Upper lobe of left lung (tissue), 6 donors: ENCODE measurements around the gene CHMP4A. TPM values are rescaled to one million over a fixed set of nuclear protein-coding genes. Genes with fewer than 3 reads are reported as not detected.

Experiments used
- ATAC-seq, 2 donors: fragments of 200-7000 bp; cut with Tn5 transposase; one replicate each; pipeline ENCODE4 v1.9.1; 2022; ENCODE audit warnings: mild to moderate bottlenecking in 2 of 2, moderate library complexity in 2 of 2; ENCODE audit not compliant: low FRiP score in 2 of 2
- DNase-seq, 2 donors: peaks; one replicate each; pipeline ENCODE4 v3.0.0-alpha.2; 2019 to 2020
- H3K27ac ChIP-seq, 4 donors: fragments of 200-600 bp; sonication (generic); one replicate each; pipeline ENCODE4 v1.5.1; 2016 to 2019
- H3K27me3 ChIP-seq, 4 donors: fragments of 200-600 bp; sonication (generic); one replicate each; pipeline ENCODE4 v1.5.1; 2017 to 2019
- H3K36me3 ChIP-seq, 4 donors: fragments of 200-600 bp; sonication (generic); one replicate each; pipeline ENCODE4 v1.5.1; 2016 to 2019
- H3K4me1 ChIP-seq, 4 donors: fragments of 200-600 bp; sonication (generic); one replicate each; pipeline ENCODE4 v1.5.1; 2018 to 2019
- H3K4me3 ChIP-seq, 4 donors: fragments of 200-600 bp; sonication (generic); one replicate each; pipeline ENCODE4 v1.5.1; 2017 to 2019; ENCODE audit warnings: mild to moderate bottlenecking in 2 of 4, moderate library complexity in 1 of 4
- H3K9me3 ChIP-seq, 4 donors: fragments of 200-600 bp; sonication (generic); one replicate each; pipeline ENCODE4 v1.5.1; 2018 to 2019
- CTCF ChIP-seq, 6 experiments: fragments of 450-650 bp in 4 of 6; fragments of 200-600 bp in 2 of 6; sonication (generic) in 2 of 6; IDR thresholded peaks; one replicate each; pipeline ENCODE4 v1.5.1; 2016 to 2019; ENCODE audit warnings: antibody characterized with exemption in 6 of 6
- EP300 ChIP-seq, 4 donors: sonication (generic); formaldehyde crosslinking; IDR thresholded peaks; one replicate each; pipeline ENCODE4 v1.5.1; 2017; ENCODE audit warnings: antibody characterized with exemption in 4 of 4, control low read depth in 2 of 4
- POLR2A ChIP-seq, 4 donors: fragments of 450-650 bp; IDR thresholded peaks; one replicate each; pipeline ENCODE4 v1.5.1; 2016 to 2017; ENCODE audit warnings: antibody characterized with exemption in 4 of 4, mild to moderate bottlenecking in 2 of 4
- POLR2AphosphoS5 ChIP-seq, 2 donors: sonication (generic); formaldehyde crosslinking; IDR thresholded peaks; one replicate each; pipeline ENCODE4 v1.5.1; 2017; ENCODE audit warnings: antibody characterized with exemption in 2 of 2
- WGBS, 2 donors: methylation state at CpG; one replicate each; pipeline ENCODE4 v1.1.5; 2017 to 2018; 5-methylcytosine and 5-hydroxymethylcytosine counted together
- total RNA-seq, 6 donors: library from RNA; depleted of rRNA in 4 of 6; stranded (reverse); fragments of >200 nt in 4 of 6; gene quantifications; one replicate each; pipeline versions ENCODE4 v1.1.0 to v1.2.1, GENCODE V29; 2016 to 2021
- donor health status: DM: no; HTN: no; CAD: no; lungs with moderate emphysema.
- donor health status: DM: no; HTN: yes; CAD: no; lungs with severe emphysema.

Gene CHMP4A
- total RNA-seq, 6 donors from 2014 or later = 39.9 to 112 (median 61.5) TPM

- peaks cover 27 to 44% (median 30%) of the 10 kb centered on the region in 4 donors for H3K4me1 ChIP-seq
- H3K36me3 ChIP-seq = peaks cover 0 to 31% (median 10%) of the 10 kb centered on the region in 4 donors
- 81 to 88% methylated on average over 7 of the region's 7 CpGs for WGBS, 2 donors
- no peaks in the 10 kb centered on the region for H3K9me3 ChIP-seq
- DNase-seq = no peak
- H3K27ac ChIP-seq = peak overlapping the region; percentile 97 to 100 (median 99)
- no peak for ATAC-seq
- TF ChIP-seq POLR2A (IDR thresholded peaks at IDR 0.05) = no peak
- TF ChIP-seq CTCF (IDR thresholded peaks at IDR 0.05) = no peak
- TF ChIP-seq EP300 (IDR thresholded peaks at IDR 0.05) = no peak
- no peak for TF ChIP-seq POLR2AphosphoS5 (IDR thresholded peaks at IDR 0.05)
- peak overlapping the region; percentile 65 to 87 (median 79) for H3K4me3 ChIP-seq
- H3K27me3 ChIP-seq = no peaks in the 10 kb centered on the region
These were observed 19.0 kb downstream of the CHMP4A start for GRCh38 chr14:24194186-24194872.

GRCh38 chr14:24192933-24193332 lies 20.4 kb downstream of the CHMP4A start:
- Histone ChIP-seq H3K27me3 (no peaks in the 10 kb centered on the region), H3K36me3 (peaks cover 0 to 23% (median 10%) of the 10 kb centered on the region in 4 donors), H3K4me1 (peaks cover 34 to 48% (median 39%) of the 10 kb centered on the region in 4 donors), H3K27ac (no peak overlapping the region), H3K4me3 (no peak overlapping the region), H3K9me3 (no peaks in the 10 kb centered on the region)
- TF ChIP-seq POLR2A (IDR thresholded peaks at IDR 0.05) (no peak), CTCF (IDR thresholded peaks at IDR 0.05) (no peak), POLR2AphosphoS5 (IDR thresholded peaks at IDR 0.05) (no peak), EP300 (IDR thresholded peaks at IDR 0.05) (no peak)
- no peak for ATAC-seq
- no peak for DNase-seq
- WGBS, 2 donors = 93% methylated on average over 13 to 15 of the region's 15 CpGs

- Histone ChIP-seq H3K27me3 (no peaks in the 10 kb centered on the region), H3K4me3 (no peak overlapping the region), H3K9me3 (no peaks in the 10 kb centered on the region), H3K36me3 (peaks cover 0 to 39% (median 22%) of the 10 kb centered on the region in 4 donors), H3K4me1 (peaks cover 24 to 37% (median 29%) of the 10 kb centered on the region in 4 donors), H3K27ac (no peak overlapping the region)
- TF ChIP-seq POLR2A (IDR thresholded peaks at IDR 0.05) = no peak
- no peak for TF ChIP-seq POLR2AphosphoS5 (IDR thresholded peaks at IDR 0.05)
- TF ChIP-seq EP300 (IDR thresholded peaks at IDR 0.05) = no peak
- TF ChIP-seq CTCF (IDR thresholded peaks at IDR 0.05) = no peak
- WGBS, 2 donors = 89 to 92% methylated on average over 10 of the region's 10 CpGs
- DNase-seq (no peak), ATAC-seq (no peak)
These were observed 22.9 kb downstream of the CHMP4A start for GRCh38 chr14:24190416-24190815.

- WGBS, 2 donors = 91 to 96% methylated on average over 9 of the region's 9 CpGs
- Histone ChIP-seq H3K36me3 (peaks cover 0 to 49% (median 32%) of the 10 kb centered on the region in 4 donors), H3K4me3 (no peak overlapping the region), H3K27ac (peak overlapping the region in 1 of 4 donors; percentile 67), H3K9me3 (no peaks in the 10 kb centered on the region), H3K27me3 (no peaks in the 10 kb centered on the region), H3K4me1 (peaks cover 20 to 30% (median 24%) of the 10 kb centered on the region in 4 donors)
- DNase-seq (no peak), ATAC-seq (no peak)
- TF ChIP-seq POLR2AphosphoS5 (IDR thresholded peaks at IDR 0.05) = no peak
- no peak for TF ChIP-seq EP300 (IDR thresholded peaks at IDR 0.05)
- no peak for TF ChIP-seq POLR2A (IDR thresholded peaks at IDR 0.05)
- TF ChIP-seq CTCF (IDR thresholded peaks at IDR 0.05) = no peak
These were observed 23.8 kb downstream of the CHMP4A start for GRCh38 chr14:24189460-24189859.

GRCh38 chr14:24189059-24189375 lies 24.3 kb downstream of the CHMP4A start:
- Histone ChIP-seq H3K27ac (peak overlapping the region in 3 of 4 donors; percentile 67 to 78 (median 67)), H3K36me3 (peaks cover 0 to 53% (median 36%) of the 10 kb centered on the region in 4 donors), H3K4me1 (peaks cover 15 to 25% (median 20%) of the 10 kb centered on the region in 4 donors), H3K9me3 (no peaks in the 10 kb centered on the region), H3K4me3 (peak overlapping the region in 3 of 4 donors; percentile 65 to 90 (median 88)), H3K27me3 (no peaks in the 10 kb centered on the region)
- TF ChIP-seq POLR2AphosphoS5 (IDR thresholded peaks at IDR 0.05) (no peak), EP300 (IDR thresholded peaks at IDR 0.05) (no peak), POLR2A (IDR thresholded peaks at IDR 0.05) (no peak), CTCF (IDR thresholded peaks at IDR 0.05) (no peak)
- no peak for DNase-seq
- ATAC-seq = no peak
- 0 to 2% methylated on average over 3 of the region's 3 CpGs for WGBS, 2 donors
